NCI-H2171 treated with DMSO at 0.1 percent for 48 hours (cell line): ENCODE results near the gene ATN1.

Source experiments
- DNase-seq: peaks from one replicate; lab custom pipeline; 2025; lab: John Stamatoyannopoulos, UW

ATN1 gene

DNA sequence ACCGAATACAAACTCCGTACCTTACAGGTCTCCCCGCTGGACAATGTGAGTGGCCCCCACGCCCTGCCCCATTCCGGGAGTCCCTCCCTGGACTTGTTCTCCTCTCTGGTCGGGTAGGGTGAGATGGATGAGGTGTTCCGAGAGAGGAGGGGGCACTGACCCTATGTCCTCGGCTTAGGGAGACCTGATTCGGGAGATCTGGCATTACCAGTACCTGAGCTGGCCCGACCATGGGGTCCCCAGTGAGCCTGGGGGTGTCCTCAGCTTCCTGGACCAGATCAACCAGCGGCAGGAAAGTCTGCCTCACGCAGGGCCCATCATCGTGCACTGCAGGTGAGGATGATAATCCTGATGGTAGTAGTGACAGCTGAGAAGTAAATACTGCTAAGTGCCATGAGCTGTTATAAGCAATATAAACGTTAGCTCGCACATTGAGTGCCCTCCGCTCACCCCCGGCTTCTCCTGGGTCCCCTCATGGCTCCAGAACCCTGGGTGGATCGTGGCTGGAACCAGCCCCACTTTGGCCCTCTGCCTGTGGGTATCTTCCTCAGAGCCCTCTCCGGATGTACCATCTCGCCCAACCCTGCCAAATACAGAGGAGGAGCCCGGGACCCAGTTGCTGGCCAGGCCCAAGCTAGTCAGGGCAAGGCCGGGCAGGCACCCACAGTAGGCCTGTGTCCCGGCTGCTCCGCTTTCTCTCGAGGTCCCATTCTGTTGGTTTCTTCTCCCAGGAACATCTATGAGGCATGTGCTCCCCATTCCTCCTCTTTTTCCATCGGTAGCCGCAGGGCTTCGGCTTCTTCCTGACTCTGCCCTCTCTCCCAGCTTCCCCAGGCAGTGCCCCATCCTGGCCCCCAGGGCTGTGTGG lies 30.2 kb downstream of the ATN1 start:
- DNase-seq = no peak

DNA sequence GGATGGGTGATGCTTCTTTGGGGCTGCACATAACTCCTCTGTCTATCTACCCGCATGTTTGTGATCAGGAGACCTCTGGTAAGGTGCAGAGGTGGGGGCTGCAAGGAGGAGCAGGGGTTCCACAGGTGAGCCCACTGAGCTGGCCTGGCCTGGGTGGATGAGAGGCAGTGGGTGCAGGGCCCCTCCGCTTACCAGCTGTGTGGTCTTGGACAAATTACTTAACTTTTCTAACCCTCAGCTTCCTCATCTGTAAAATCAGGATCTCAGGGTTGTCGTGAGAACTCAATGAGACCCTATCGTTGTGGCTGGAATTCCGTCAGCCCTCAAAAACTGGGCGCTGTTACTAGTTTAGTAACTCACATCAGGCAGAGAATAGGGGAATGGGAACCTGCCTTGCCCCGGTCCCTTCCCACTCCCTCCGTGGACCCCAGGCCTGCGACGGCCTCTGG lies 30.9 kb downstream of the ATN1 start:
- DNase-seq = no peak

DNA sequence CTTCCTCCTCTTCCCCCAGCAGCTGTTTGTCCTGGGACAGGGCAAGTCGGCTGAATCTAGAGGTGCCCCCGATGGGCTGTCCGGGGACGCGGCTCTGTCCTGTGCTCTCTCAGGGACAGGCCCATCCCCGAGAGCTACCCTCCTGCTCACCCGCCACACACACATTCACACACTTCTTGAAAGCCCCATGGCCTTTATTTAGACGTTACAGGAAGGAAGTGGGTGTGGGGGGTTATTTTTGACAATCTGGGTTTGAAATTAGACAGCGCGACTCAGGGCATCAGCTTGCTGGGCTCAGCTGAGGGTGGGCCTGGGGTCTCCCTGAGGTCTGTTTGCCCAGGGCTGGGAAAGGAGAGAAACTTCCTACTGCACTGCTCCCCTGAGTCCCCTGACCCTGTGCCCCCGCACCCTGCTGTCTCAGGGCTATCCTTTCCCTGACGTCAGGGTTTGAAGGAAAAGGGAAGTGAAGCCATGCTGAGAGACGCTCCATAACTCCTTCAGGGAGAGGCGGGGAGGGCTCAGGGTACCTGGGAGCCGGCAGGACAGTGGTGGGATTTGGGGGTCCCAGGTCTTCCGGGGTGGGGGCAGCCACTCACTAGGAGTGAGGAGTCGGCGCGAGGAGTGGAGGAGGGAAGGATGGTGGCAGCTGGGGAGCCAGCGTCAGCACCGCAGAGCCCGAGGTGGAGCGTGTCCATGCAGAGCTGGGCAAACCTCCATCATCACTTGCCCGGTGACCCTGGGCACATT lies 31.5 kb downstream of the ATN1 start:
- no peak for DNase-seq

DNA sequence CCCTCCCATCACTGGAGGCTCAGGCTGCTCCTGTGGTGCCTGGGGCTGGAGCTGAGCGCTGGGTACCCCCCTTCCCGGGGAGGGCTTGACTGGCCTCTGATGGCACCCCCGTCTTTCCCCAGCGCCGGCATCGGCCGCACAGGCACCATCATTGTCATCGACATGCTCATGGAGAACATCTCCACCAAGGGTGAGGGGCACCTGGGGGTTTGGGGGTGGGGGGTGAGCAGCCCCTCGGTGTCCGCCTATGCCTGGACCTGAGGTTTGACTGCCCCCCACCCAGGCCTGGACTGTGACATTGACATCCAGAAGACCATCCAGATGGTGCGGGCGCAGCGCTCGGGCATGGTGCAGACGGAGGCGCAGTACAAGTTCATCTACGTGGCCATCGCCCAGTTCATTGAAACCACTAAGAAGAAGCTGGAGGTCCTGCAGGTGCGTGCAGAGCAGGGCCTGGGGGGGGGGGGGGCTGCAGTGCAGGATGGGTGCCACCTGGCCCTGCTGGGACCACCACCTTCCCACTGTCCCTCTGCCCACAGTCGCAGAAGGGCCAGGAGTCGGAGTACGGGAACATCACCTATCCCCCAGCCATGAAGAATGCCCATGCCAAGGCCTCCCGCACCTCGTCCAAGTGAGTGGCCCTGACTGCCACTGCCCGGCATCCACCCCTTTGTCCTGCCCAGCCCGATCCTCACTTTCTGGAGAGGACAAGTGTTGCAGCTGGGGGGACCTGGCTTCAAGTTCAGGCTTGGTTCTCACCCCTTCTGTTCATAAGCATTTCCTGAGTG lies 32.2 kb downstream of the ATN1 start:
- no peak for DNase-seq

DNA sequence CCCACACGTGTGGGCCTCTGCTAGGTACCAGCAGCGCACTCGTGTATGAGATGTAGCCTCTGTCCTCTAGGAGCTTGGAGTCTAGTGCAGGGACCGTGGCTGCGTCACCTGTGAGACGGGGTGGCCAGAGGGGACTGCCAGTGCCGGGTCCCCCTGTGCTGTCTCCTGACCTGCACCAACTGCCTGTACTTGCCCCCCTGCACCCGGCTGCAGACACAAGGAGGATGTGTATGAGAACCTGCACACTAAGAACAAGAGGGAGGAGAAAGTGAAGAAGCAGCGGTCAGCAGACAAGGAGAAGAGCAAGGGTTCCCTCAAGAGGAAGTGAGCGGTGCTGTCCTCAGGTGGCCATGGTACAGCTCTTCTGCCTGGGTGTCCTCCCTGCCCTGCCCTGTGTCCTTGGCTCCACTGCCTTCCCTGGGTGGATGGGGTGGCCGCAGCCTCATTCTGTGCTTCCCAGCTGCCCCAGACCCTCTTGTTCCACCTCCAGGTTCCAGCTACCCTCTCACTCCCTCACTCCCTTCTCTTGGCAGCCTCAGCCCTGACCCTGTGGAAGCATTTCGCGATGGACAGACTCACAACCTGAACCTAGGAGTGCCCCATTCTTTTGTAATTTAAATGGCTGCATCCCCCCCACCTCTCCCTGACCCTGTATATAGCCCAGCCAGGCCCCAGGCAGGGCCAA lies 33.0 kb downstream of the ATN1 start:
- DNase-seq = peak; percentile 70

DNA sequence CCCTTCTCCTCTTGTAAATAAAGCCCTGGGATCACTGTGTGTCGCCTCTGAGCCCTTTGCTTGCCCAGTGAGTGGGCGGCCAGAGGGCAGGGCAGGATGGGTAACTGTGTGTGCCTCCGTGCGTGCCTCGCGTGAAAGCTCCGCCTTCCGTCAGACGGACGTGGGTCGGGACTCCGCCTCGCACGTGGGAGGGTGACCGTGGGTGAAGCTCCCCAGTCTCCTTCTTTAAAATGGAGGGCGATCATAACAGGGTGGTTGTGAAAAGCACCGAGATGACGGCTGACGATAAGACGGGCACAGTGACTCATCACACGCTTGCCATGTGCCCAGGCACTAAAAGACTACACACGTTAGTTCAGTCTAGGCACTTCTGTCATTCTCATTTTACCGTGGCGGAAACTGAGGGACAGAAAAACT lies 33.5 kb downstream of the ATN1 start:
- DNase-seq = peak; percentile 98

DNA sequence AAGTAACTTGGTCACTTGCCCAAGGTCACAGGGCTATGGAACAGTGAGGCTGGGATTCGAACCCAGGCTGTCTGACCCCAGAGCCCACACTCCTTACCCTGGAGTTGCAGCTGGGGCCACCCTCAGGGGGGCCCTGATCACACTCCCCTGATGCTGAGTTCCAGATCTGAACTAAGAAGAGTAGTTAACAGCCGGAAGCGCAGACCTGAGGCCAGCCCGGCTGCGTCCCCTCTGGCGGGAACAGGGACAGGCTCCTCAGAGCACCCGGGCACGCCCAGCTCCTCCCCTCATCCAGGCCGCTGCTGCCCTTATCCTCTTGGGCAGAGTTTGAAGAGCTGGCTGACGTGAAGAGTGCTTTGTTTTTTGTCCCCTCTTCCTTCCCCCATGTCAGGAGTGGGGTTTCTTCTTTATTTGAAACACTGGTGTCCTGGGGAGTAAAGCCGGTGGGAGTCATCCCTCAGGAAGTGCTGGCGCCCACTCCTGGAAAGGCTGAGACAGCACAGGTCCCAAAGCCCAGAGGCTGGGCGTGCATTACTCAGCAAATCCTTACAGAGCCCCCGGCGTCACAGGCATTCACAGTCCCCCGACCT lies 34.0 kb downstream of the ATN1 start:
- DNase-seq = peak; percentile 100

DNA sequence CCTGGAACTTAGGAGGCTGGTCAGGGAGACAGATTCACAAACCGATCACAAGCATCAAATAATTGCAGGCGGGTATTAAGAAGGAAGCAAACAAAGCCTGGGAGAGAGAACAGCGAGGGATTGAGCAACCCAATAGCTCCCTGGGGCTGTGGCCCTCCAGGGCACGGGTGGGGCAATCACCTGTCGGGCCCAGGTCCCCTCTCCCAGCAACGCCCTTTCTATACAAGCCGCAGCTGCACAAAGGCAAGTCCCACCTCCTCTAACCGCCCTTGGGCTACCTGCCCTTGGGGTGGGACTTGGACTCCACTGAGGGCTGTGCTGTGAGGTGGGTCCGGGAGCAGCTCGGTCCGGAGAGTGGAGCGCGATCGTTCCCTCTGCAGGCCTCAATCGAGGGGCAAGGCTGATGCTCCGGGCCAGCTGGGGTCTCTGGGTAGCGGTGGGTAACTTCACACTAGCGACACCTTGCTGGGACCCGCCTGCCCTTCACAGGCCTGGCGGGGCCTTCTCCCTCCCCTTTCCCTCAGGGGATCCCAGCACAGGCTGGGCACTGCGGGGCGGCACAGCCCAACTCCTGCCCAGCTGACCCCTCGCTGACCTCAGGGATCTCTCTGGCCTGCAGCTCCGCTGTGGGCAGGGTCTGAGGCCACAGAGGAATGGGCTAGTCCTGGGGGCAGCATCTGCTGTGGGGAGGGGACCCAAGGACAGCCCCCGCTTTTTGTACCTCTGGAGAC lies 34.7 kb downstream of the ATN1 start:
- DNase-seq = peak; percentile 99

DNA sequence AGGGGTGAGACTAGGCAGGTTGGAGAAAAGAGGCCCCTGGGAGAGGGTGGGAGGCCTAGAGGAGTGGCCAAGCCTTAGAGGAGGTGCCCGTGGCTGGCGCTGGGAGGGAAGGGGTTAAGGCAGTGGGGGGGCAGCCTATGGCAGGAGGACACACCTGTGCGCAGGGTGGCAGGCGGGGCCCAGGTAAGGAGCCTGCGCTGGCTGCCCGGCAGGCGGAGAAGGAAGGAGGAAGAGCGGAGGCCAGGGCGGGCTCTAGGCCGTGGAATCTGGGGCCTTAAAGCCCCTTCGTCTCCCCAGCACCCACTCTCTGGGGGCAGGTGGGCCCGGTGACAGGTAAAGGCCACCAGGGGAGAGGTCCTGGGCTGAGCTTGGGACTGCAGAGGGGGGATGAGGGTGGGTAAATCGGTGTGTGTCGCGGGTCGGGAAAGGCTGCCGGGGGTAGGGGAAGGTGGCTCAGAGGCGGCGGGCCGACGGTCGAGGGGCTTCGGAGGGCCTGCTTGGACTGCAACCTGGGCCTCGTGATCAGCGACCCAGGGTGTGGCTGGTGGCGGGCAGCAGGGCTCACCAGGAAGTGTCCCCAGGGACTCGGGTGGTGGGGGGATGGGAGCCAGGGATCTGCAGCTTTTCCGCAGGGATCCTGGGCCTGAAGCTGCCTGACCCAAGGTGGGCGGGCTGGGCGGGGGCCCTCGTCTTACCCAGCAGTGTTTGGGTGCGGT lies 35.4 kb downstream of the ATN1 start:
- DNase-seq = peak; percentile 100

DNA sequence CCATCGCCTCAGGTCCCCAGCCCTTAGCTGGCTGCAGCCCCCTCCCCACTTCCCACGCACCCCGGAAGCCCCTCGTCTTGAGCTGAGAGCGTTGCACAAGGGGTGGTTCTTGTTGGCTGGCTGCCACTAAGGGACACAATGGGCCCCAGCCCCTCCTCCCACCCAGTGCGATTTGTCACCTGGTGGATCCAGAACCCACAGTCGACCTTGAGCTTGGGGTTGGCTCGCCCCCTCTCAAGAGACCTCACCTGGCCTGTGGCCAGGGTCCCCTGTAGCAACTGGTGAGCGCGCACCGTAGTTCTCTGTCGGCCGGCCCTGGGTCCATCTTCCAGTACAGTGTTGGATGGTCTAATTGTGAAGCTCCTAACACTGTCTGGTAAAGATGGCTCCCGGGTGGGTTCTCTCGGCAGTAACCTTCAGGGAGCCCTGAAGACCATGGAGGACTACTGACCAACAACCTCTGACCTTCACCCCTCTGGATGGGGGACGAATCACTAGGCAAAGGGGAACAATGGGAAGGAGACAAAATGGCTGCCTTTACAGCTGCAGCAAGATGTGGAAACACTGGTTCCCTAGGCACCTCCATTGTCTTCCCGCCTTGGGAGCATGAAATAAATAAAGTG lies 36.1 kb downstream of the ATN1 start:
- peak; percentile 97 for DNase-seq

DNA sequence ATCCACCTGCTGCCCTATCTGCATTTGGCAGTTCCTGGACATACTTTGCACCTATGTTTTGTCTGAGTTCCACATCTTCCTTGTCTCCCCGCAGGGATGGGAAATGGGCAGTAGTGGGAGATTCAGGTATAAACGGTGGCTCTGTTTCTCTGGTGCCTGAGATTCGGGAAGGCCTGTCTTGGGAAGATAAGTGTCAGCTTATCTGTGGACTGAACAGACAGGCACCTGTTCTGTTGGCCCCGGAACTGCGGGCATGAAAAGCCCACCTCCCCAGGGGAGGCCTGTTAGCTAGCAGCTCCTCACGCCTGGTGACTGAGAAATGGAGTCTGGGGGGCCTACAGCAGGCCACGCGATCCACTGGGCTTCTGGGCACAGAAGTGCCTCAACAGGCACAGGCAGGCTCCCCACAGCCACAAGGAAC lies 36.9 kb downstream of the ATN1 start:
- peak; percentile 94 for DNase-seq

DNA sequence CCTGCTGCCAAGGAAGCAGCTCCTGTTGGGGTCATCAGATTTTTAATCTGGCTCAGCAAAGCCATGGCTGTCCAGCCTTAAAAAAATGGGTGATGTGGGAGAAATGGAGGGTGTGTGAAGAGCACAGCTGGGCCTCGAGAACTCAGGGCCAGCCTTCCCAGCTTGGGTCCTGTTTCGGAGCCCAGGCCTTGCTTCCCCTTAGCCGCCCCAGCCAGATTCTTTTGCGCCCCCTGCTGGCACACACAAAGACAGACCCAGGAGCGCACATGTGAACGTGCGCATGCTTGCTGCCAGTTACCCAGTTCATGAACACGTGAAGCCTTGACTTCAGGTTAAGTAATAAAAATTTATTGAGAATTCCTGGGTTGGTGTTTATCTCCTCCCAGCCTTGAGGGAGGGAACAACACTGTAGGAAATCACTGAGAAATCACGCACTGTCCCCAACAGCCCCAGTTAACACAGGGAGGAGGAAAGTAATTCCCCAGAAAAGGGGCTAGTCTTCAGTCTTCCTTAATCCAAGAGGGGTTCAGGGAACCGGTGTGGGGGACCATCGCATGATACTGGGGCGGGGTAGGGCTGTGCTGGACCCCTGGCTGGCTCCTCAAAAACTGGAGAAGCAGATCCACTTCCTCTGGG lies 37.4 kb downstream of the ATN1 start:
- DNase-seq = peak; percentile 100

DNA sequence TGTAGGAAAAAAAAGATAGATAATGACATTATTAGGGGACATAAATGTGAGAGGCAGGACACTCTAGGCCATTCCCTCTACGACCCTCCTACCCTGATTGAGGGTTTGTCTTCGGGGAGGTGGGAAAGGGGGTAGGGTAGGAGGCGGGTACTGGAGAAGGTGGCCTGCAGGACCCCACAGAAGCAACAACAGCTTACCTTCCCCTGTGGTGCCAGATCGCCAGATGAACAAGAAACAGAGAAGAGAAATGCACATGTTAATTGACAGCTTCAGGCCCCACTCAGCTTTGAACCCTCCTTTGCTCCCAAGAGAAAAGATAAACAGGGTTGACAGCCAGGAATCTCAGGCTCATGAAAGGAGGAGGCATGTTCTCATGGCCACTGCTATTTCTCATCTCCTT lies 38.0 kb downstream of the ATN1 start:
- DNase-seq = peak; percentile 72

DNA sequence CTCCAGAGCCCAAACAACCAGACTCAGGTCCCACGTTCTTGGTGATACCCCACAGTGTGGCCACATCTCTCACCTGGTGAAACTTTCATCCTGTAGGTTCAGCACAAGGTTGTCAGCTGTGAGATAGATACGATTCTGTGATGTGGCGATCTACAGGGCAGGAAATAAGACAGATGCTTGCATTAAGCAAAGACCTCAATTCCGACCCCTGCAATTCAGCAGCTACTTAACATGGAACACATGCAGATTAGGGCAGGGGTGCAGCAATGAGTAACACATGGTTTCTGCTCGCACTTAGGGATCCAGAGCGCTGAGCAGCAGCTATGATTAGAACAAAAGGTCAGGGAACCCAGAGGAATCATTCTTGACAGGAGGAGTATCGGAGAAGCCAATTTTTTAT lies 38.6 kb downstream of the ATN1 start:
- no peak for DNase-seq

DNA sequence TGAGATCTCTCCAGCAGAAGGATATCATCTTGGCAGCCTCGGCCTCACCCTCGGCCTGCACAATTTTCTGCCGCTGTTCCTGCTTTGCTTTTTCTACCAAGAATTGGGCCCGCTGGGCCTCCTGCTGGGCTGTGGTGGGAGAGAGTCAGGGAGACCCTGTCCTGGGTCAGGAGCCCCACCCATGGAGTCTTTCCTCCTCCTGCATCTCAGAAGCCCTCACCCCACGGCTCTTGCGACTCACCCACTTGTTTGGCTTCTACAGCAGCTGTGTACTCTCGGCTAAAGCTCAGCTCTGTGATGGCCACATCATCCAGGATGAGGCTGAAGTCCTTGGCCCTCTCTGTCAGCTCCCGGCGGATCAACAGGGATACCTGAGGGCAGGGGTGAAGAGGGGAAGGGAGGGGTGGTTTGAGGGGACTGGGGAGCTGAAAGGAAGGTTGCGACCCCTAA lies 39.9 kb downstream of the ATN1 start:
- no peak for DNase-seq

DNA sequence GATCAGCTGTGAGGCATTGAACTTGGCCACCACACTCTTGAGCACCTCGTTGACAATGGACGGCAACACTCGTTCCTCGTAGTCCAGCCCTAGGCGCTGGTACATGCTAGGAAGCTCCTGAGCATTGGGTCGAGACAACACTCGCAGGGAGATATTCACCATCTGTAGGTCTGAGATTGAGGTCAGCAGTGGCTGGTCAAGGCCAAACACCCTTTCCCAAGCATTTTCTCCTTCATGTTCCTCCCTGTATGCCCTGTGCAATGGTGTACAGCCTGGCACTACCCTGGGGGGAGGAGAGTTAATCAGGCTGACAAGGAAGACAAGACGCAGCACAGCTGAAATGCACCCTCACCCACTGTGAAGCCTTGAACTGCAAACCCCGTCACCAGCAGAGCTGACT lies 40.7 kb downstream of the ATN1 start:
- no peak for DNase-seq

DNA sequence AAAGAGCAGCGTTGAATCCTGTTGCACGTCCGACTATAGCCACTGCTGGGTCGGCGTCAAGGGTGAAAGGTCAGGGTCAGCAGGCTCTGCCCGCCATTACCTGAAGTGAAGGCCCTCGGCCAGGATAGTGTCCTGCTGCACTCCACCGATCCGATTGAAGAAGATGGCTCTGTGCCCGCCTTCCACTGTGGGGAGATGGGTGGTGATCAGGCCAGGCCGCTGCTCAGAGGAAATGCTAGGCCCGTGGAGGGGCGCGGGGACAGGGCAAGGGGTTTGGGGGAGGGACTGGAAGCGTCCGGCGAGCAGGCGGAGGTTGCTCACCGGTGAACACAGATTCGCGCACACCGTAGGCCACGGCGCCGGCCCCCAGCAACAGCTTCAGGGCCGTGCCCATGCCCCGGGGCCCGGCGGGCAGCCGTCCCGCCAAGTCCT lies 42.4 kb downstream of the ATN1 start:
- no peak for DNase-seq

DNA sequence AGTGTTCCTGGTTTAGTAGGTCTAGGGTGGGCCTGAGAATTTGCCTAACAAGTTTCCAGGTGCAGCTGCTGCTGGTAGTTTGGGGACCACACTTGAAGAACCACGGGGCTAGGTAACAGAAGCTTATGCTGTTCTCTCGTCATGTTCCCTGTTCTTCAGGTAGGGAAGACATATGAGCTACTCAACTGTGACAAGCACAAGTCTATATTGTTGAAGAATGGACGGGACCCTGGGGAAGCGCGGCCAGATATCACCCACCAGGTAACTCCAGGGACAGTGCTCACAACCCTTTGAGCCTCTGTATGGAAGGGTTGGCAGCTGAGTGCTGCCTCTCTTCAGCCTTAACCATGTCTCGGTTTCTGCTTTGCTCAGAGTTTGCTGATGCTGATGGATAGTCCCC lies 46.4 kb downstream of the ATN1 start:
- no peak for DNase-seq
